B cell (primary cell): ENCODE results near the gene ZNF816. TPM values are rescaled to one million over a fixed set of nuclear protein-coding genes. Genes with fewer than 3 reads are reported as not detected.
"Not testable (repeated sequence)": the region's sequence is repeated elsewhere in the genome, so short reads cannot be mapped to it uniquely, and the experiment has no call there.

ENCODE experiments used
- ATAC-seq: fragments of 200-7000 bp; cut with Tn5 transposase; one replicate; pipeline ENCODE4 v1.10.0; 2021; ENCODE audit warnings: low read depth, mild to moderate bottlenecking, moderate number of reproducible peaks, moderate library complexity
- CTCF ChIA-PET: fragments of 350-600 bp; sonication (Branson Sonifier 250); formaldehyde crosslinking; loops from one replicate; lab custom pipeline; 2021; ENCODE audit warnings: antibody characterized with exemption, inconsistent platforms; lab: Charles Lee
- POLR2A ChIA-PET: fragments of 350-600 bp; sonication (Branson Sonifier 250); formaldehyde crosslinking; loops from one replicate; lab custom pipeline; 2021; ENCODE audit warnings: antibody characterized with exemption; lab: Charles Lee
- DNase-seq: peaks from one replicate; pipeline ENCODE4 v3.0.0; 2013
- H2AFZ ChIP-seq: 2 replicates; pipeline ENCODE4 v1.6.1; 2012; ENCODE audit warnings: mild to moderate bottlenecking, low read depth, low read length; ENCODE audit not compliant: insufficient read depth, poor library complexity, severe bottlenecking
- H3K27ac ChIP-seq, 2 donors: 1 replicate in 1 of 2; 2 replicates in 1 of 2; pipeline ENCODE4 v1.5.1; 2012 to 2013; ENCODE audit warnings: low read length in 2 of 2, mild to moderate bottlenecking in 2 of 2, moderate library complexity in 1 of 2
- H3K27me3 ChIP-seq, 4 experiments: fragments of 200-600 bp in 1 of 4; sonication (generic) in 1 of 4; replicated peaks in 1 of 4; 1 replicate in 2 of 4; 2 replicates in 2 of 4; pipeline versions ENCODE4 v1.6.1 to v1.7.0; 2013 to 2016; ENCODE audit warnings: low read length in 3 of 4, mild to moderate bottlenecking in 2 of 4, mixed read lengths in 1 of 4, moderate library complexity in 1 of 4; ENCODE audit not compliant: insufficient read depth in 4 of 4, control insufficient read depth in 3 of 4; ENCODE audit errors: control extremely low read depth in 1 of 4
- H3K36me3 ChIP-seq, 2 experiments: replicated peaks in 1 of 2; 1 replicate in 1 of 2; 2 replicates in 1 of 2; pipeline versions ENCODE4 v1.6.1 to v1.7.1; 2013; ENCODE audit warnings: low read length in 1 of 2; ENCODE audit not compliant: insufficient read depth in 2 of 2, control insufficient read depth in 1 of 2; ENCODE audit errors: control extremely low read depth in 1 of 2, extremely low read depth in 1 of 2
- H3K4me1 ChIP-seq, 2 donors: fragments of 200-600 bp in 1 of 2; sonication (generic) in 1 of 2; 1 replicate in 1 of 2; 2 replicates in 1 of 2; pipeline versions ENCODE4 v1.5.1 to v1.6.1; 2013 to 2017; ENCODE audit warnings: low read length in 2 of 2; ENCODE audit not compliant: control insufficient read depth in 2 of 2, insufficient read depth in 2 of 2
- H3K4me2 ChIP-seq: replicated peaks from 2 replicates; pipeline ENCODE3; 2012; ENCODE audit warnings: mild to moderate bottlenecking, low read depth, low read length; ENCODE audit not compliant: poor library complexity, severe bottlenecking
- H3K4me3 ChIP-seq, 5 experiments: fragments of 200-600 bp in 1 of 5; sonication (generic) in 1 of 5; 1 replicate in 3 of 5; 2 replicates in 2 of 5; pipeline versions ENCODE4 v1.5.1 to v1.7.0; 2011 to 2016; ENCODE audit warnings: low read length in 4 of 5, mild to moderate bottlenecking in 4 of 5, low read depth in 2 of 5, control low read depth in 1 of 5, moderate library complexity in 1 of 5; ENCODE audit not compliant: insufficient read depth in 1 of 5; ENCODE audit errors: control extremely low read depth in 1 of 5, extremely low read depth in 1 of 5
- H3K79me2 ChIP-seq: fragments of 200-600 bp; sonication (generic); one replicate; pipeline ENCODE4 v1.6.0; 2016; ENCODE audit warnings: low read length; ENCODE audit not compliant: control insufficient read depth, insufficient read depth
- H3K9ac ChIP-seq: fragments of 200-600 bp; sonication (generic); 2 replicates; pipeline ENCODE4 v1.6.1; 2017; ENCODE audit warnings: mild to moderate bottlenecking, low read length, moderate library complexity
- H3K9me3 ChIP-seq, 3 donors: one replicate each; pipeline versions ENCODE4 v1.6.1 to v1.7.1; 2013; ENCODE audit warnings: low read length in 2 of 3; ENCODE audit not compliant: control insufficient read depth in 2 of 3, insufficient read depth in 1 of 3; ENCODE audit errors: control extremely low read depth in 1 of 3
- H4K20me1 ChIP-seq: 2 replicates; pipeline ENCODE4 v1.6.0; 2012; ENCODE audit warnings: mild to moderate bottlenecking, low read length; ENCODE audit not compliant: insufficient read depth, control insufficient read depth, poor library complexity, severe bottlenecking
- H3K27ac Mint-ChIP-seq: one replicate; pipeline ENCODE4 v1.8.0; 2021; ENCODE audit warnings: mixed read lengths
- H3K27me3 Mint-ChIP-seq: one replicate; pipeline ENCODE4 v1.8.0; 2021; ENCODE audit warnings: mixed read lengths
- H3K4me1 Mint-ChIP-seq: one replicate; pipeline ENCODE4 v1.8.0; 2021; ENCODE audit warnings: mixed read lengths
- H3K4me3 Mint-ChIP-seq: one replicate; pipeline ENCODE4 v1.8.0; 2021; ENCODE audit warnings: mixed read lengths
- H3K9me3 Mint-ChIP-seq: one replicate; pipeline ENCODE4 v1.8.0; 2022; ENCODE audit warnings: mixed read lengths; ENCODE audit not compliant: insufficient read depth
- CTCF ChIP-seq: fragments of 200-600 bp; IDR thresholded peaks from one replicate; pipeline ENCODE4 v1.8.0; 2022; ENCODE audit warnings: antibody characterized with exemption, mild to moderate bottlenecking
- EZH2 ChIP-seq: IDR thresholded peaks from 2 replicates; pipeline ENCODE4 v1.6.1; 2012; ENCODE audit warnings: borderline replicate concordance, low read depth, mild to moderate bottlenecking, moderate library complexity, low read length; ENCODE audit not compliant: insufficient read depth, poor library complexity, severe bottlenecking
- WGBS: methylation state at CpG from one replicate; pipeline ENCODE4 v1.1.5; 2013; ENCODE audit warnings: missing lambda C conversion rate; ENCODE audit not compliant: insufficient coverage; 5-methylcytosine and 5-hydroxymethylcytosine counted together
- intact Hi-C: fragments of 100-400 bp; cut with micrococcal nuclease; formaldehyde crosslinking; loops from one replicate; pipeline ENCODE4 v1.10.0; 2022
- polyA plus RNA-seq: library from polyadenylated mRNA; depleted of rRNA; stranded (reverse); fragments of >200 nt; gene quantifications from 2 replicates; pipeline ENCODE4 v1.2.3, GENCODE V29; 2012
- total RNA-seq, 2 donors: library from RNA; stranded (reverse); fragments of 120-200 nt in 1 of 2; gene quantifications; 1 replicate in 1 of 2; 2 replicates in 1 of 2; pipeline versions ENCODE4 v1.2.3 to v1.2.4, GENCODE V29; 2013 to 2022

The ZNF816 gene
- total and polyA plus RNA-seq, 2 donors (not counting 1 experiment from before 2014, with no cell fraction given): 4.5 to 25.0 TPM

GRCh38 chr19:52936151-52936953 lies 26.3 kb downstream of the ZNF816 start:
- no peaks in the 10 kb centered on the region for H3K27me3 ChIP-seq
- H3K36me3 ChIP-seq: peaks cover 0 to 2% of the 10 kb centered on the region in 2 experiments
- intact Hi-C loops: no loop called here
- Mint-ChIP-seq H3K27ac (no peak overlapping the region), H3K9me3 (no peaks in the 10 kb centered on the region), H3K27me3 (no peaks in the 10 kb centered on the region), H3K4me1 (peaks cover 32% of the 10 kb centered on the region), H3K4me3 (no peak overlapping the region)
- no peak overlapping the region for H3K4me2 ChIP-seq
- H3K4me1 ChIP-seq: peaks cover 3 to 7% of the 10 kb centered on the region in 2 donors
- WGBS: 2% methylated on average over 5 of the region's 12 CpGs
- ChIA-PET POLR2A (no interaction called here), CTCF (no interaction called here)
- peaks cover 35% of the 10 kb centered on the region for H3K79me2 ChIP-seq
- ATAC-seq (no peak), DNase-seq (no peak)
- no peak overlapping the region for H3K9ac ChIP-seq
- H4K20me1 ChIP-seq: no peaks in the 10 kb centered on the region
- H2AFZ ChIP-seq: no peak overlapping the region
- TF ChIP-seq EZH2 (no peak), CTCF (no peak)
- H3K4me3 ChIP-seq: no peak overlapping the region
- H3K27ac ChIP-seq: no peak overlapping the region
- H3K9me3 ChIP-seq: peaks cover 0 to 51% (median 0%) of the 10 kb centered on the region in 3 donors

GRCh38 chr19:52935434-52935833 lies 27.2 kb downstream of the ZNF816 start:
- H3K9me3 Mint-ChIP-seq: no peaks in the 10 kb centered on the region
- DNase-seq: no peak
- no peak for ATAC-seq
- WGBS: 89% methylated on average over 5 of the region's 8 CpGs
- H3K79me2 ChIP-seq: peaks cover 29% of the 10 kb centered on the region
- H3K27me3 ChIP-seq: no peaks in the 10 kb centered on the region
- no peak for TF ChIP-seq EZH2
- TF ChIP-seq CTCF: no peak
- no peak overlapping the region for H3K4me2 ChIP-seq
- H3K4me1 ChIP-seq: peaks cover 3 to 4% of the 10 kb centered on the region in 2 donors
- H2AFZ ChIP-seq: no peak overlapping the region
- no peaks in the 10 kb centered on the region for H4K20me1 ChIP-seq
- H3K27ac Mint-ChIP-seq: no peak overlapping the region
- H3K4me3 Mint-ChIP-seq: no peak overlapping the region
- peaks cover 0 to 2% of the 10 kb centered on the region in 2 experiments for H3K36me3 ChIP-seq
- H3K27ac ChIP-seq: no peak overlapping the region
- H3K27me3 Mint-ChIP-seq: no peaks in the 10 kb centered on the region
- H3K9ac ChIP-seq: no peak overlapping the region
- CTCF ChIA-PET: interaction anchor here (0.7 kb wide), 1 partner anchor 272 kb away, joined by 4 read pairs; no protein-coding TSS in a partner anchor
- peaks cover 24% of the 10 kb centered on the region for H3K4me1 Mint-ChIP-seq
- H3K9me3 ChIP-seq: peaks cover 0 to 56% (median 0%) of the 10 kb centered on the region in 3 donors
- intact Hi-C loops: no loop called here
- H3K4me3 ChIP-seq: no peak overlapping the region
- POLR2A ChIA-PET: no interaction called here

GRCh38 chr19:52924641-52925040 lies 38.0 kb downstream of the ZNF816 start:
- H3K4me3 Mint-ChIP-seq, H3K4me3 ChIP-seq, ATAC-seq, H3K4me2 ChIP-seq, H3K79me2 ChIP-seq, intact Hi-C loops, H3K27me3 ChIP-seq, H3K27me3 Mint-ChIP-seq, H3K9me3 ChIP-seq, H4K20me1 ChIP-seq, H2AFZ ChIP-seq, POLR2A ChIA-PET, H3K36me3 ChIP-seq, H3K9ac ChIP-seq, DNase-seq, H3K27ac ChIP-seq, H3K9me3 Mint-ChIP-seq, H3K27ac Mint-ChIP-seq: not testable (repeated sequence)
- CTCF ChIA-PET: interaction anchor here (0.7 kb wide), 1 partner anchor 1623 kb away, joined by 3 read pairs; no protein-coding TSS in a partner anchor
- peaks cover 28% of the 10 kb centered on the region for H3K4me1 Mint-ChIP-seq
- 100% methylated on average over 1 of the region's 9 CpGs for WGBS
- peaks cover 11 to 18% of the 10 kb centered on the region in 2 donors for H3K4me1 ChIP-seq
